OCI-LY1 (cell line): Measurements from ENCODE around the gene GOLGA6L6.
"Not testable (repeated sequence)": the region's sequence is repeated elsewhere in the genome, so short reads cannot be mapped to it uniquely, and the experiment has no call there.

Experiments used
- EZH2 ChIP-seq: fragments of 200-600 bp; sonication (generic), shearing (Covaris generic); IDR thresholded peaks from 2 replicates; pipeline ENCODE4 v1.8.0; 2017; ENCODE audit warnings: borderline replicate concordance, mixed run types, mild to moderate bottlenecking, antibody characterized with exemption, low read length, moderate library complexity, mixed read lengths
- TF ChIP-seq, protein P1 (sequence below): fragments of 200-600 bp; sonication (generic), shearing (Covaris generic); IDR thresholded peaks from 2 replicates; pipeline ENCODE4 v1.5.1; 2017; ENCODE audit warnings: mild to moderate bottlenecking, antibody characterized with exemption, low read length, moderate library complexity, mixed read lengths

- TF ChIP-seq, protein P1, sequence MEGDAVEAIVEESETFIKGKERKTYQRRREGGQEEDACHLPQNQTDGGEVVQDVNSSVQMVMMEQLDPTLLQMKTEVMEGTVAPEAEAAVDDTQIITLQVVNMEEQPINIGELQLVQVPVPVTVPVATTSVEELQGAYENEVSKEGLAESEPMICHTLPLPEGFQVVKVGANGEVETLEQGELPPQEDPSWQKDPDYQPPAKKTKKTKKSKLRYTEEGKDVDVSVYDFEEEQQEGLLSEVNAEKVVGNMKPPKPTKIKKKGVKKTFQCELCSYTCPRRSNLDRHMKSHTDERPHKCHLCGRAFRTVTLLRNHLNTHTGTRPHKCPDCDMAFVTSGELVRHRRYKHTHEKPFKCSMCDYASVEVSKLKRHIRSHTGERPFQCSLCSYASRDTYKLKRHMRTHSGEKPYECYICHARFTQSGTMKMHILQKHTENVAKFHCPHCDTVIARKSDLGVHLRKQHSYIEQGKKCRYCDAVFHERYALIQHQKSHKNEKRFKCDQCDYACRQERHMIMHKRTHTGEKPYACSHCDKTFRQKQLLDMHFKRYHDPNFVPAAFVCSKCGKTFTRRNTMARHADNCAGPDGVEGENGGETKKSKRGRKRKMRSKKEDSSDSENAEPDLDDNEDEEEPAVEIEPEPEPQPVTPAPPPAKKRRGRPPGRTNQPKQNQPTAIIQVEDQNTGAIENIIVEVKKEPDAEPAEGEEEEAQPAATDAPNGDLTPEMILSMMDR, result not testable (repeated sequence)
- TF ChIP-seq EZH2, result not testable (repeated sequence)
Measured at GRCh38 chr15:20493035-20493434, 48.6 kb downstream of the GOLGA6L6 start.
